HG03064 (cell line): Measurements from ENCODE around the gene MECP2.

ENCODE experiments used
- ATAC-seq: cut with Tn5 transposase; IDR thresholded peaks from one replicate; pipeline ENCODE4 v1.9.1; 2021; ENCODE audit warnings: low read depth; ENCODE audit not compliant: unreplicated experiment

MECP2 gene

DNA sequence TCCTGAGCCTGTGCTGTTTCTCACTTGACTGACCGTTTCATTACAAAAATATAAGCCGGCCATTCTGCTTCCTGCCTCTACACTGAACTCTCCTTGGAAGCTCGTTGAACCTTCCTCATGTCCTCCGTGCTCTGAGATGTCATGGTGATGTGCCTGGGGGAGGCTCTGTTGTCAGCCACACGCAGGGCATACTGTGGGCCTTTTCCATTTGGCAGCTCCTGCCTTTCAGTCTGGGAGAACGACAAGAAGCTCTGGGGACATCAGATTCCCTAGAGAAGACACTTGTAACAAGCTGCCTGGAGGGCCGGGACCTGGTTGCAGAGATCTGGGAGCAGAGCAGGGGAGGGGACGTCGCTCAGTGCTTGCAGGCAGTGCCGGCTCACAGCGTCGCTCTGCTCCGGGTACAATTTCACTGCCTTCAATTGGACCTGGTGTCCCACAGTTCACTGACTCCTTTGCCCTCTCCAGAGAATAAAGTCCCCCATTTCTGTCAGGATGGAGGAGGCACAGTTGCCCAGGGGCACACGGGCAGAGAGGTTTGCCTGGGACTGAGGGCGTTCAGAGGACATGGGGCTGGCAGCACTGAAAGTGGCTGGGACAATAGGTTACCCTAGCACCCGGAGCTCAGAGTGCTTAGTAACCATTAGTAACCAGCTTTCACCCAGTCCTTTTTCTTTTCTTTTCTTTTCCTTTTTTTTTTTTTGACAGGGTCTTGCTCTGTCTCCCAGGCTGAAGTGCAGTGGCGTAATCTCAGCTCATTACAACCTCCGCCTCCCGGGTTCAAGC lies 19.1 kb upstream of the MECP2 start:
- ATAC-seq = no peak

GRCh38 chrX:154115750-154116149 lies 18.2 kb upstream of the MECP2 start:
- ATAC-seq = no peak

- no peak for ATAC-seq
These were observed 17.6 kb upstream of the MECP2 start for GRCh38 chrX:154115071-154115470.

DNA sequence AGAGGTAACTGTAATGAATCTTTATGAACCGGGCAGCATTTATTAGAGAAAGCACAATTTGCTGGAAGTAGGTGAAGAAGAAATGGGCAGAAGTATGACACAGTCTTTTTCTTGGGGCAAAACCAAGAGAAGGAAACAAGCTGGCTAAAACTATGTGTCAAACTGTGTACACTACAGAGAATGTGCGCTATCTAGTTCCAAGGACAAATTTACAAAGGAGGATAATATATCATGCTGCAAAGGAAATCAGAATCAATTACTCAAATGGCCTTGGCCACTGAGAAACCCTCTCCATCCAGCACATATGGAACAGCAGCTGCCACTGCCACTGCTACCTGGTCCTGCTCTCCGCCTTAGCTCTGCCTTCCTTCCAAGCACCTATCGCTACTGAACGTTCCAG lies 17.1 kb upstream of the MECP2 start:
- no peak for ATAC-seq

GRCh38 chrX:154113729-154114128 lies 16.2 kb upstream of the MECP2 start:
- no peak for ATAC-seq

DNA sequence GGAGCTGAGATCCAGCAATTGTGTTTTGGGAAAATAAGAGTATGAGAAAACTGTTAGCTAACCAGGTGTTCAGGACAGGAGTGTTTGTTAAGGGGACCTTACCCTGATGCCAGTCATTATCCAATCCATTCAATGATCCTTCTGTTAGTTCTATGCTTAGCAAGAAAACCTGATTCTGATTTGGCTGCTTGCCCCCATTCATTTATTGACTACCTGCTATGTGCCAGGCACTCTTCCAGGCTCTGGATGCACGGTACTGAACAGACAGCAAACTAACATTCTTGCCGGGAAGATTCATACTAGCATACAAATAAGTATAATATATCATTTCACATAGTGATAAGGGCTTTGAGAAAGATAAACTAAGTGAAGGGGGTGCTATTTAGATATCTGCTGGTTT lies 1.0 kb upstream of the MECP2 start:
- ATAC-seq = no peak

GRCh38 chrX:154097003-154097588 lies 421 bp downstream of the MECP2 start:
- ATAC-seq = peak; percentile 34

DNA sequence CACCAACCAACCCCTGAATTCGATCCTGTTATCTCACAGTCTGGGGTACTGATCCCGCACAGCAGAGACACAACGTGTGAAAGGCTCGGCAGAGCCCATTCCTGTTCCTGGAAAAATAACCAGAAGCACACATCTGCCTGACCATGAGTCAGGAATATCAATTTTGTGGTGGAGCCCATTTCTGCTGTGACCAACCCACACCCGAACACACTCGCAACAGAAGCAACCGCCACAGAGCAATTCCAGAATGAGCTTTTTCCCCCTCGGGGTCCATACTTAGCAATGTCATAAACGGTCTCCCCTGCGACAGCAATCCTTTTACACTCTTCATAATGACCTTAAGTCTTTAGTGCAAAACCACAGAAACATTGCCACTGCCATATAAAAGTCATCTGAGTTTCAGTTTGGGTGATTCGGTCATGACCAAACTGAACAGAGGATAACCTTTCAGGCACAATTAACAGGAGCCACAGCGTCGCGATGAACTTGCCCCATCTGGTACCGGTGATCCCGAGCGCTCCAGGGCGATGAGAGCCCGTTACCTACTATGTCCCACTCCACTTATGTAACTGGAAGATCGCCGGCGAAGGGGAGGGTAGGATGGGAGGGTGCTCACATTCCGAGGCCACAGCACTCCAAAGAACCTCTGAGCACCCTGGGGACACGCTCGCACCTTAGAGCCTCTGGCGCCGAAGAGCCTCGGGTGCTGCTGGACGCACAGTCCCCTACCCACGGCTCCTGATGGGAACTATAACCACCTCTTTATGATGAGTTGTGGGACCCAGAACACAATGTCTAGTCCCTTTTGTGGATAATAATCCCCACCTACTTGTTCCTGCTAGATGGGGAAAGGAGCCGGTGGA lies 1.1 kb downstream of the MECP2 start:
- ATAC-seq = no peak

- ATAC-seq = no peak
These were observed 2.7 kb downstream of the MECP2 start for GRCh38 chrX:154094833-154095232.

DNA sequence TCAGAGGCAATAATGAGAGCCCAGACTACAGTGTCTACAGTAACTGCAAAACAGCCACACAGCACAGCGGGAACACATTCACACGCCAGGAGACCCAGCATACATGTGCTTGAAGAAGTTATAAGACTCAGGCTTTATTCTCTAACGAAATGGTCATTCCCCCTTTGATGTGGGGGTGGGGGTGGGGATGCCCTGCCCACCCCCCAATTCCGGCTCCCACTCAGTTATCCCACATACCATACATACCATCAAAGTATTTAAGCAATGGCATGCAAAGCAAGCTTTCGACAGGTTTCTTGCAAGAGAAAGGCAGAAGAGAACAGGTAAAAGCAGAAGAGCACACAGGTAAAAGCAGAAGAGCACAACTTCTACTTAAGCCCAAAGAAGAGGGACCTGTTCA lies 3.6 kb downstream of the MECP2 start:
- no peak for ATAC-seq

- no peak for ATAC-seq
These were observed 5.1 kb downstream of the MECP2 start for GRCh38 chrX:154092371-154092770.

DNA sequence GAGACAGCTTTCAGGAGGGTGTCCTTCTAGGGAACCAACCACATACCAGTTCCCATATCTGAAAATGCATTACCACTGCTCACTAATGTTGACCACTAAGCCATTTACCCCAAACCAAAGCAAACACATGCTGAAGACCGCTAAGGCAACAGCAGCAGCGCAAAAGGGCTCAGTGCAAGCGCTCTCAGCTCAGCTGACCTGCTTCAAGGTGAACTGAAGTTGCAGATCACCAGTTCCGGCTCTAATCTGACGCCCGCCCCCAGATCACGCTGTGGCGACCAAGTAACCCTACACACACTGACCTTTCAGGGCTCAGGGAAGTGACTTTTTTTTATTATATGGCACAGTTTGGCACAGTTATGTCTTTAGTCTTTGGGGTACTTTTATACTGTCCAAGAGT lies 5.8 kb downstream of the MECP2 start:
- no peak for ATAC-seq

DNA sequence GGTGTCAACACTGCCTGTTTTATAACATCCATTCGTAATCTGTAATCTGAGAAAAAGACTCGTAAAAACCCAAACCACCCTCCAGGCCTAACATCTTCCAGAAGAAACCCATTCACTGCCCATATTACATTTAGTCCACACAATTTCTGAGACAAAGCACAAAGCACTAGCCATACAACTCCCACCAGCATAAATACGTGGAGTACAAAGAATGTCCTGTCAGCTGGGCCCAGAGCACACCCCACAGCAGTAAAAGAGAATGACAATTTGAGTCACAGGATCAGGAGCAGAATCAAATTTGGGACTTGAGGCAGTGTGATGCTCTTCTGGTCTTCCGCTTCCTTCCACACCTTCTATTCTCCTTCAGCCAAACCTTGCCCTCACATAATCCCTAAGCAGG lies 6.8 kb downstream of the MECP2 start:
- ATAC-seq = no peak

DNA sequence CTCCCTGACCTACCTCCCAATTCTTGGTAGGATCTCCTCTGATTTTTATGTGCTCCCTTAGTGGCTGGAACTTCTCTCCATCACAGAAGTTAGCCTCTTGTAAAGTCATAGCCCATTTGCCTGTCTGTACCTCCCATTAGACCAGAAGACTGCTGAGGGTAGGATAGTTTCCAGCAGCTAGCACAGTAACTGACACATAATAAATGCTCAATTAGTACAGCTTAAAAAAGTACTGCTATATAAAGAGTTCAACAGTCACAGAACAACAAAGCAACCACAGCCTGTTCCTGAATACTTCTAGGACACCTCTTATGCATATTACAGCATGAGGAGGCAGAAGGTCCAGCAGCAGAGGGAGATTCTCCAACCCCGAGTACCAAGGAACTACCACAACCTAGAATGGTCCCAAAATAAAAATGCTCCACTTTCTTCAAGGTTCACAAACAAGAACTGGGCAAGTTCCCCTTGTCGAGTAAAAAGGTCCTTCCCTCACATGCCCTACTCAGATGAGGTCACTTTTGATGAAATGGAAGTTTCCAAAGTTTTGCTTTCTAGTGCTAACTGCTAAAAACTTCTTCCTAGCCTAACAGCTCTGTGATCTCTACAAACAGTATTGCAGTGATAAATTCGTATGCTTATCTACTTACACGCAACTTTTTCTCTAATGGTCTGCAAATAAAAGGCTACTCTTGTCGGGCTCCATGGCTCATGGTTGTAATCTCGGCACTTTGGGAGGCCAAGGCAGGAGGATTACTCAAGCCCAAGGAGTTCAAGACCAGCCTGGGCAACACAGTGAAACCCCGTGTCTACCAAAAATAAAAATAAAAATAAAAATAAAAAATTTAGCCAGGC lies 12.8 kb downstream of the MECP2 start:
- no peak for ATAC-seq

GRCh38 chrX:154083126-154083517 lies 14.4 kb downstream of the MECP2 start:
- no peak for ATAC-seq

DNA sequence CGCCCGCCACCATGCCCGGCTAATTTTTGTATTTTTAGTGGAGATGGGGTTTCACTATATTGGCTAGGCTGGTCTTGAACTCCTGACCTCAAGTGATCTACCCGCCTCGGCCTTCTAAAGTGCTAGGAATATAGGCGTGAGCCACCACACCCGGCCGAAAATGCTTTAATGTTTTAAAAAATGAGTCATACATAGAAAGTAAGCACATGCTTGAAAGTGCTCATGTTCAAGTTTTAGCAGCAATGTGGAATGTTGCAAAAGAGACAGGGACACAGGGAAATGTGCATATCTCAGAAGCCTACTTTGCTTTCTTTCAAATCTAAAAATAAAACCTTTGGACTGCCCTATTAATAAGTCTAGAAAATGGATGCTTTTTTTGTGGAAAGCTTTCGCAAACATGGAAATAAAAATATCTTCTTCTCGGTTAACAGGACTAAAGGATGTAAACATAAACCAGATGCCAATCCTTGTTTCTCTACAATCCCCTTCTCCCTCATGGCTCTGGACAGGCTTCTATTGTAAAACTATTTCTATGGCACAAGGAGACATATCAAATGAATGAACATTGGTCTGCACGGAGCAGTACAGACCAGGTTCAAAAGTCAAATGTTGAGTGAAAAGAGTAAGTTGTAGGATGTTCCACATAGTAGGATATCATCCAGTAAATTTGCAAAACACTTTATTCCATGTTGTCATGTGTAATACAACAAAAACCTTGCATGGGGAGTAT lies 15.0 kb downstream of the MECP2 start:
- no peak for ATAC-seq

GRCh38 chrX:154077101-154077500 lies 20.4 kb downstream of the MECP2 start:
- no peak for ATAC-seq

- no peak for ATAC-seq
These were observed 23.3 kb downstream of the MECP2 start for GRCh38 chrX:154074199-154074598.

DNA sequence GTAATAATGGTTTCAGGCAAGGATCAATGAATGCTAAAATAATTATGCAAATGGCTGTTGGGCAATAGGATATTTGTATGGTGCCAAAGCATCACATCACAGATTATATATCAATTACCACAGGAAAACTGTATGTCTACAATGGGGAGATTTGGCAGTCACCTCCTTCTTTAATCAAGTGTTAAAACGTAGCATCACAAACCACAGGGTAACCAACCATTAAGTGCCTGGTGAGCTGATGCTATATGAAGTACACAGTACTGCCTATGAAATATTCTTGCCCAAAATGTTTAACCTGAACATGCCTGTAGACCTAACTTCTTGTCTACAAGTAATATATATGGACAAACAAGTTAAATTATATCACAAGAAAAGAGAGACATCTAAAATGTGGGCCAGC lies 25.3 kb downstream of the MECP2 start:
- no peak for ATAC-seq

DNA sequence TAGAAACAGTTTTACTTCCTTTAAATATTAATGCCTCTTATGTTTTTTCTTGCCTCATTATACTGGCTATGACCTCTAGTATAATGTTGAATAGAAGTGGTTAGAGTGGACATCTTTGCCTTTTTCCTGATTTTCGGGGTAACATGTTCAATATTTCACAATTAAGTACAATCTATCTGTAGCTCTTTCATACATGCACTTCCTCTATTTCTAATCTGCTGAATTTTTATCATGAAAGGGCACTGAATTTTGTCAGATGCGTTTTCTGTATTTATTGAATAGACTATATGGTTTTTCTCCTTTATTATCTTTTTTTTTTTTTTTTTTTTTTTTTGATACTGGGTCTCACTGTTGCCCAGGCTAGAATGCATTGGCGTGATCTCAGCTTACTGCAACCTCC lies 29.0 kb downstream of the MECP2 start:
- ATAC-seq = no peak
